HepG2 (cell line): ENCODE measurements around the gene HYAL2. TPM values are rescaled to one million over a fixed set of nuclear protein-coding genes. Genes with fewer than 3 reads are reported as not detected.

Source experiments
- ATF1 ChIP-seq: IDR thresholded peaks from 2 replicates; pipeline ENCODE4 v1.6.1; 2016; ENCODE audit warnings: mild to moderate bottlenecking, control low read depth
- CBFB ChIP-seq: sonication (generic); formaldehyde crosslinking; IDR thresholded peaks from 2 replicates; pipeline ENCODE4 v1.4.0; 2020; ENCODE audit warnings: missing genetic modification reagents
- FOXA3 ChIP-seq: IDR thresholded peaks from 2 replicates; pipeline ENCODE4 v1.6.1; 2016; ENCODE audit warnings: missing genetic modification reagents, missing compliant biosample characterization
- GTF3A ChIP-seq: sonication (generic); formaldehyde crosslinking; conservative IDR thresholded peaks from 2 replicates; pipeline ENCODE4 v1.4.0; 2020; ENCODE audit warnings: mild to moderate bottlenecking, missing genetic modification reagents
- MEF2D ChIP-seq: sonication (generic); formaldehyde crosslinking; IDR thresholded peaks from 2 replicates; pipeline ENCODE4 v1.5.1; 2020; ENCODE audit warnings: mild to moderate bottlenecking, missing genetic modification reagents
- NFIC ChIP-seq: IDR thresholded peaks from 2 replicates; pipeline ENCODE4 v1.6.1; 2012; ENCODE audit warnings: mild to moderate bottlenecking, low read length, inconsistent platforms
- NFYC ChIP-seq: IDR thresholded peaks from 2 replicates; pipeline ENCODE4 v1.6.1; 2016; ENCODE audit warnings: missing genetic modification reagents, missing compliant biosample characterization
- ZFP37 ChIP-seq: sonication (generic); formaldehyde crosslinking; IDR thresholded peaks from 2 replicates; pipeline ENCODE4 v1.4.0; 2020; ENCODE audit warnings: missing genetic modification reagents, borderline replicate concordance
- ZNF441 ChIP-seq: sonication (generic); formaldehyde crosslinking; IDR thresholded peaks from 2 replicates; pipeline ENCODE4 v1.7.0; 2021; ENCODE audit warnings: missing genetic modification reagents, borderline replicate concordance
- ZNF446 ChIP-seq: sonication (generic); formaldehyde crosslinking; IDR thresholded peaks from 2 replicates; pipeline ENCODE4 v1.5.0; 2020; ENCODE audit warnings: mild to moderate bottlenecking, missing genetic modification reagents
- ZNF530 ChIP-seq: sonication (generic); formaldehyde crosslinking; IDR thresholded peaks from 2 replicates; pipeline ENCODE4 v1.5.0; 2020; ENCODE audit warnings: low read depth, mild to moderate bottlenecking, missing genetic modification reagents
- ZNF782 ChIP-seq: sonication (generic); formaldehyde crosslinking; IDR thresholded peaks from 2 replicates; pipeline ENCODE4 v1.4.0; 2020; ENCODE audit warnings: missing genetic modification reagents, mild to moderate bottlenecking, borderline replicate concordance
- polyA plus RNA-seq, 8 experiments: library from polyadenylated mRNA; depleted of rRNA in 3 of 8; stranded (reverse) in 7 of 8; unstranded in 1 of 8; fragments of >200 nt; fragmentation: Illumina TruSeq in 4 of 8; extraction: Trizol in 4 of 8; gene quantifications; 2 replicates each; pipeline versions ENCODE4 v1.2.1 to v1.2.3, GENCODE V29; 2011 to 2016; ENCODE audit warnings: low read depth in 4 of 8, missing spikeins in 1 of 8, mixed read lengths in 1 of 8; ENCODE audit not compliant: insufficient read depth in 1 of 8
- total RNA-seq, 5 experiments: library from RNA; depleted of rRNA; stranded (reverse); fragments of >200 nt; fragmentation: Illumina TruSeq; extraction: Trizol; gene quantifications; 2 replicates each; pipeline ENCODE4 v1.2.3, GENCODE V29; 2016; ENCODE audit warnings: low read depth in 1 of 5
- TF ChIP-seq, protein P1 (sequence below), 2 experiments: sonication (generic) in 1 of 2; formaldehyde crosslinking in 1 of 2; IDR thresholded peaks; 2 replicates each; pipeline versions ENCODE4 v1.4.0 to v1.6.1; 2018 to 2020; ENCODE audit warnings: missing genetic modification reagents in 2 of 2, borderline replicate concordance in 1 of 2, low read depth in 1 of 2, mild to moderate bottlenecking in 1 of 2, missing biosample characterization in 1 of 2
- TF ChIP-seq, protein P2 (sequence below): sonication (generic); formaldehyde crosslinking; IDR thresholded peaks from 2 replicates; pipeline ENCODE4 v1.5.0; 2020; ENCODE audit warnings: mild to moderate bottlenecking, missing genetic modification reagents
- TF ChIP-seq, protein P3 (sequence below): sonication (generic); formaldehyde crosslinking; IDR thresholded peaks from 2 replicates; pipeline ENCODE4 v1.4.0; 2020; ENCODE audit warnings: low read depth, missing genetic modification reagents
- TF ChIP-seq, protein P4 (sequence below): sonication (generic); formaldehyde crosslinking; IDR thresholded peaks from 2 replicates; pipeline ENCODE4 v1.8.0; 2022; ENCODE audit warnings: missing genetic modification reagents, mild to moderate bottlenecking, borderline replicate concordance

Gene HYAL2
- total and polyA plus RNA-seq, 2 of the 13 experiments (the other 11 are each of a cell fraction or from before 2014, with no cell fraction given): 76.2 to 102 TPM

DNA sequence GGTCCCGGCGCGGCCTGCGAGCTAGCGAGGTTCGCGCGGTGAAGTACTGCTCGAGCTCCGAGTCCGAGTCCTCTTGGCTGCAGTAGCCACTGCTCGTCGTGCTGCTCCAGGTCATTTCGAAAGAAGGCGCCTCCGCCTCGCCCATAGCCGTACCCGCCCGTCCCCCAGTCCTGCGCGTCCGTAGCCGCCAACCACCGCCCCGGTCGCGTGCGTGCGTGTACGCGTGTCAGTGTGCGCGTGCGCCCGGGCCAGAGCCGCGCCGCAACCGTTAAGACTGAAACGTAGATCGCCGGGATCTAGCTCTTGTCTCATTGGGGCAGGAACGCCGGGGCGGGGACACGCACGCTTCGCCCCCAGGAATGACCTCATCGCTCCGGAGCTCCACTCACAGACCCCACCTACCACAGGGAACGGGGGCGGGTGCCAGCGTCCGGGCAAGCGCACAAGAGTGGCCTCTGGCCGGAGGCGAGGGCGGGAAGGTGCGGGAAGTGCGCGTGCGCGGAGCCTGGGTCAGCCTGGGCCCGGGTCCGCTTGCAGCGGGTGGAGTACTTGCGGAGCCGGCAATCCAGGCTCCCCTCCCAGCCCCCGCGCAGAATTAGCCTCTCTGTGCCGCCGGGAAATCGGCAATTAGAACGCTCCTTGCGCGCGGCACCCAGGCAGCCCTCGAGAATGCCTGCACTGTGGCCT is 14.8 kb upstream of the HYAL2 start (continued):
- peak; percentile 67 for TF ChIP-seq NFYC (CRISPR knock-in tag)
- peak; percentile 73 for TF ChIP-seq ZNF446 (CRISPR knock-in tag)
- peak; percentile 26; the same call in 1 of the 2 replicates for TF ChIP-seq ZNF441 (CRISPR knock-in tag)
- TF ChIP-seq, protein P1, sequence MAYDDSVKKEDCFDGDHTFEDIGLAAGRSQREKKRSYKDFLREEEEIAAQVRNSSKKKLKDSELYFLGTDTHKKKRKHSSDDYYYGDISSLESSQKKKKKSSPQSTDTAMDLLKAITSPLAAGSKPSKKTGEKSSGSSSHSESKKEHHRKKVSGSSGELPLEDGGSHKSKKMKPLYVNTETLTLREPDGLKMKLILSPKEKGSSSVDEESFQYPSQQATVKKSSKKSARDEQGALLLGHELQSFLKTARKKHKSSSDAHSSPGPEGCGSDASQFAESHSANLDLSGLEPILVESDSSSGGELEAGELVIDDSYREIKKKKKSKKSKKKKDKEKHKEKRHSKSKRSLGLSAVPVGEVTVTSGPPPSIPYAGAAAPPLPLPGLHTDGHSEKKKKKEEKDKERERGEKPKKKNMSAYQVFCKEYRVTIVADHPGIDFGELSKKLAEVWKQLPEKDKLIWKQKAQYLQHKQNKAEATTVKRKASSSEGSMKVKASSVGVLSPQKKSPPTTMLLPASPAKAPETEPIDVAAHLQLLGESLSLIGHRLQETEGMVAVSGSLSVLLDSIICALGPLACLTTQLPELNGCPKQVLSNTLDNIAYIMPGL (CRISPR knock-in tag; IDR thresholded peaks at IDR 0.05; ENCODE audit: borderline replicate concordance in 1 of 2, low read depth in 1 of 2): peak; percentile 79 to 89; a peak in 3 of 4 replicates
- TF ChIP-seq ZFP37 (CRISPR knock-in tag): peak; percentile 69; the same call in 1 of the 2 replicates
- peak; percentile 66; the same call in 1 of the 2 replicates for TF ChIP-seq ZNF782 (CRISPR knock-in tag)
- TF ChIP-seq, protein P2, sequence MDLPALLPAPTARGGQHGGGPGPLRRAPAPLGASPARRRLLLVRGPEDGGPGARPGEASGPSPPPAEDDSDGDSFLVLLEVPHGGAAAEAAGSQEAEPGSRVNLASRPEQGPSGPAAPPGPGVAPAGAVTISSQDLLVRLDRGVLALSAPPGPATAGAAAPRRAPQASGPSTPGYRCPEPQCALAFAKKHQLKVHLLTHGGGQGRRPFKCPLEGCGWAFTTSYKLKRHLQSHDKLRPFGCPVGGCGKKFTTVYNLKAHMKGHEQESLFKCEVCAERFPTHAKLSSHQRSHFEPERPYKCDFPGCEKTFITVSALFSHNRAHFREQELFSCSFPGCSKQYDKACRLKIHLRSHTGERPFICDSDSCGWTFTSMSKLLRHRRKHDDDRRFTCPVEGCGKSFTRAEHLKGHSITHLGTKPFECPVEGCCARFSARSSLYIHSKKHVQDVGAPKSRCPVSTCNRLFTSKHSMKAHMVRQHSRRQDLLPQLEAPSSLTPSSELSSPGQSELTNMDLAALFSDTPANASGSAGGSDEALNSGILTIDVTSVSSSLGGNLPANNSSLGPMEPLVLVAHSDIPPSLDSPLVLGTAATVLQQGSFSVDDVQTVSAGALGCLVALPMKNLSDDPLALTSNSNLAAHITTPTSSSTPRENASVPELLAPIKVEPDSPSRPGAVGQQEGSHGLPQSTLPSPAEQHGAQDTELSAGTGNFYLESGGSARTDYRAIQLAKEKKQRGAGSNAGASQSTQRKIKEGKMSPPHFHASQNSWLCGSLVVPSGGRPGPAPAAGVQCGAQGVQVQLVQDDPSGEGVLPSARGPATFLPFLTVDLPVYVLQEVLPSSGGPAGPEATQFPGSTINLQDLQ (CRISPR knock-in tag): peak; percentile 65; the same call in 1 of the 2 replicates
- no peak for TF ChIP-seq ATF1 (CRISPR knock-in tag)
- peak; percentile 86 for TF ChIP-seq MEF2D
- TF ChIP-seq, protein P3, sequence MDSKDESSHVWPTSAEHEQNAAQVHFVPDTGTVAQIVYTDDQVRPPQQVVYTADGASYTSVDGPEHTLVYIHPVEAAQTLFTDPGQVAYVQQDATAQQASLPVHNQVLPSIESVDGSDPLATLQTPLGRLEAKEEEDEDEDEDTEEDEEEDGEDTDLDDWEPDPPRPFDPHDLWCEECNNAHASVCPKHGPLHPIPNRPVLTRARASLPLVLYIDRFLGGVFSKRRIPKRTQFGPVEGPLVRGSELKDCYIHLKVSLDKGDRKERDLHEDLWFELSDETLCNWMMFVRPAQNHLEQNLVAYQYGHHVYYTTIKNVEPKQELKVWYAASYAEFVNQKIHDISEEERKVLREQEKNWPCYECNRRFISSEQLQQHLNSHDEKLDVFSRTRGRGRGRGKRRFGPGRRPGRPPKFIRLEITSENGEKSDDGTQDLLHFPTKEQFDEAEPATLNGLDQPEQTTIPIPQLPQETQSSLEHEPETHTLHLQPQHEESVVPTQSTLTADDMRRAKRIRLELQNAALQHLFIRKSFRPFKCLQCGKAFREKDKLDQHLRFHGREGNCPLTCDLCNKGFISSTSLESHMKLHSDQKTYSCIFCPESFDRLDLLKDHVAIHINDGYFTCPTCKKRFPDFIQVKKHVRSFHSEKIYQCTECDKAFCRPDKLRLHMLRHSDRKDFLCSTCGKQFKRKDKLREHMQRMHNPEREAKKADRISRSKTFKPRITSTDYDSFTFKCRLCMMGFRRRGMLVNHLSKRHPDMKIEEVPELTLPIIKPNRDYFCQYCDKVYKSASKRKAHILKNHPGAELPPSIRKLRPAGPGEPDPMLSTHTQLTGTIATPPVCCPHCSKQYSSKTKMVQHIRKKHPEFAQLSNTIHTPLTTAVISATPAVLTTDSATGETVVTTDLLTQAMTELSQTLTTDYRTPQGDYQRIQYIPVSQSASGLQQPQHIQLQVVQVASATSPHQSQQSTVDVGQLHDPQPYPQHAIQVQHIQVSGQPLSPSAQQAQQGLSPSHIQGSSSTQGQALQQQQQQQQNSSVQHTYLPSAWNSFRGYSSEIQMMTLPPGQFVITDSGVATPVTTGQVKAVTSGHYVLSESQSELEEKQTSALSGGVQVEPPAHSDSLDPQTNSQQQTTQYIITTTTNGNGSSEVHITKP (CRISPR knock-in tag): peak; percentile 56
- no peak for TF ChIP-seq ZNF530 (CRISPR knock-in tag)
- peak; percentile 84; the same call in 1 of the 2 replicates for TF ChIP-seq CBFB (CRISPR knock-in tag)
- peak; percentile 90; the same call in 1 of the 2 replicates for TF ChIP-seq GTF3A
- TF ChIP-seq FOXA3 (CRISPR knock-in tag): peak; percentile 13; the same call in 1 of the 2 replicates
- TF ChIP-seq NFIC: no peak
- TF ChIP-seq, protein P4, sequence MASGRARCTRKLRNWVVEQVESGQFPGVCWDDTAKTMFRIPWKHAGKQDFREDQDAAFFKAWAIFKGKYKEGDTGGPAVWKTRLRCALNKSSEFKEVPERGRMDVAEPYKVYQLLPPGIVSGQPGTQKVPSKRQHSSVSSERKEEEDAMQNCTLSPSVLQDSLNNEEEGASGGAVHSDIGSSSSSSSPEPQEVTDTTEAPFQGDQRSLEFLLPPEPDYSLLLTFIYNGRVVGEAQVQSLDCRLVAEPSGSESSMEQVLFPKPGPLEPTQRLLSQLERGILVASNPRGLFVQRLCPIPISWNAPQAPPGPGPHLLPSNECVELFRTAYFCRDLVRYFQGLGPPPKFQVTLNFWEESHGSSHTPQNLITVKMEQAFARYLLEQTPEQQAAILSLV (CRISPR knock-in tag): peak; percentile 77; the same call in 1 of the 2 replicates
